Cardiac septum (tissue), 1 donor: ENCODE measurements around the gene CILP. TPM values are rescaled to one million over a fixed set of nuclear protein-coding genes. Genes with fewer than 3 reads are reported as not detected.
"Not testable (repeated sequence)": the region's sequence is repeated elsewhere in the genome, so short reads cannot be mapped to it uniquely, and the experiment has no call there.

Experiments used
- DNase-seq: peaks from one replicate; pipeline ENCODE4 v3.0.0-alpha.2; 2020; ENCODE audit warnings: low spot score
- intact Hi-C: fragments of 100-400 bp; cut with DNase I; formaldehyde crosslinking; loops from one replicate; pipeline ENCODE4 v1.14.0; 2022
- long read RNA-seq: library from polyadenylated mRNA; unstranded; transcript quantifications from one replicate; pipeline ENCODE4 v2.0.0, GENCODE V29; 2021
- total RNA-seq: library from RNA; stranded (reverse); fragmentation: NEBNext Ultra II Directional; extraction: Animal tissue kit (Norgen Biotek cat#: 25700); gene quantifications from one replicate; pipeline ENCODE4 v1.2.1, GENCODE V29; 2021
- donor health status: DM: no; HTN: no; CAD: no.

The CILP gene
- 24.0 TPM for total RNA-seq
- long read RNA-seq, full-length matches to known transcripts: 36 of 56 reads
- long read RNA-seq, partial matches to known transcripts: 5 of 56 reads
- long read RNA-seq, other reads (novel, unspliced or antisense): 15 of 56 reads

GRCh38 chr15:65210770-65211481, at the start of gene CILP:
Gene CILP (minus strand): TSS chr15:65211473. CDS start chr15:65209755, 1,718 bp downstream.
- intact Hi-C loops: no loop called here
- no peak for DNase-seq

DNA sequence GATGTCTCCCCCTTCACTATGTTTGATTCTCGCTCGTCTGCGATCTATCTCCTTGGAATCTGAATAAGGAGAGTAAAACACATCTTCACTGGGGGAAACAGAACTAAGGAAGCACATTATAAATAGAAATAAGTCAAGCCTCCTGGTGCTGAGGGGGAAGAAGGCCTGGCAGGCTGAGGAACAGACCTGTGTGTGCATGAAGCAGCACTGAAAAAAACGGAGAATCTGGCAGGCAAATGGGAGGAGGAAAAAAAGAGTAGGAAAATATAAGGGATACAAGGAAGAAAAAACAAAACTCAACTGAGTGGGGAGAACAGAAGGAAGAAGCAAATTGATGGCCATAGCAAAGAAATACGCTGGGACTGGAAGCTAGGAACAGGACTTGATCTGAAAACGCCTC, 49.7 kb upstream of the CILP start:
- intact Hi-C loops: no loop called here
- DNase-seq: no peak

- intact Hi-C loops: no loop called here
- no peak for DNase-seq
Observed at GRCh38 chr15:65259367-65259797, 48.1 kb upstream of the CILP start.

GRCh38 chr15:65258375-65259262, 47.3 kb upstream of the CILP start:
- intact Hi-C loops: no loop called here
- DNase-seq: no peak

DNA sequence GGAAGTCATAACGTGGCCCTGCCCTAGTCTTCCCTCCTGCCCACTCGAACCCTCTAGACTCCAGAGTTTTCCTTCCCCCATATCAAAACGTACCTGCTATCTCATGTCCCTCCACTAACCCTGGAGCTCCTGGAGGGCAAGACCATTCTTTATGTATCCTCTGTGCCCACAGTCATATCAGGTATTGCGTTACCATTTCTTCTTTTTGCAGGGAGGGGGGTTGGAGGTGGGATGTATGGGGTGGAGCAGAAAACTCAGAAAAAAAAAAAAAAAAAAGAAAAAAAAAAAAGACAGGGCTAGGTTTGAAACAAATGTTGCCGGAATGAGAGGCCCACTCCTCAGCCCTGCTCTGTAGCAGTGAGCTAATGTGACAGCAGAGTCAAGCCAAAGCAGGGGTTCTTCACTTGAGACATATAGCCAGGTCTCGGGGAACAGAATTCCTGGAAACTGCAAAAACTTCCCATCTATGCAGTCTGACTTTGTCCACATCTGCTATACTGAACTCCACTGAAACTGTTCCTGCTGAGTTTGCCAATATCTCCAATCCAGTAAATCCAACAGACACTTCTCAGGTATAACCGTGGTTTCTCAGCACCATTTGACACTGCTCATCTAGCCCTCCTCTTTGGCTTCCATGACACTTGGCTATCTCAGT, 44.3 kb upstream of the CILP start:
- no peak for DNase-seq
- intact Hi-C loops: no loop called here

GRCh38 chr15:65254758-65255157, 43.5 kb upstream of the CILP start:
- DNase-seq: no peak
- intact Hi-C loops: no loop called here

DNA sequence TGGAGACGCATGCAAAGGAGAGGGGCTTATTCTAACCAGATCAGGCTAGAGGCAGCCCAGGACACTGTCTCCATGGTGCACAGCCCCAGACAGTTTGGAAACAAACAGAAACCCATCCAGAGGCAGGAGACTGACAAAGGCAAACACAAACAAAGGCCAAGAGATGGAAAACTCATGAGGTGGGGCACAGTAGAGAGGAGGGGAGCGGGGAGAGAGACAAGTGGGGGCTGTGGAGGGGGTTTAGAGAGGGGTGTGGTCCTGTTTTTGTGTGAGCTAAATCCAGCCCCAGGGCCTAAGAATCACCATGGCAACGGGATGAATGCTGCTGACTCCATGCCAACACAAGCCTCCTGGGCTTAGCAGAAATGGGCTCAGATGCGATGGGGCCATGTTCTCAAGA, 43.1 kb upstream of the CILP start:
- DNase-seq: no peak
- intact Hi-C loops: no loop called here

GRCh38 chr15:65249641-65250040, 38.4 kb upstream of the CILP start:
- intact Hi-C loops: no loop called here
- DNase-seq: no peak

DNA sequence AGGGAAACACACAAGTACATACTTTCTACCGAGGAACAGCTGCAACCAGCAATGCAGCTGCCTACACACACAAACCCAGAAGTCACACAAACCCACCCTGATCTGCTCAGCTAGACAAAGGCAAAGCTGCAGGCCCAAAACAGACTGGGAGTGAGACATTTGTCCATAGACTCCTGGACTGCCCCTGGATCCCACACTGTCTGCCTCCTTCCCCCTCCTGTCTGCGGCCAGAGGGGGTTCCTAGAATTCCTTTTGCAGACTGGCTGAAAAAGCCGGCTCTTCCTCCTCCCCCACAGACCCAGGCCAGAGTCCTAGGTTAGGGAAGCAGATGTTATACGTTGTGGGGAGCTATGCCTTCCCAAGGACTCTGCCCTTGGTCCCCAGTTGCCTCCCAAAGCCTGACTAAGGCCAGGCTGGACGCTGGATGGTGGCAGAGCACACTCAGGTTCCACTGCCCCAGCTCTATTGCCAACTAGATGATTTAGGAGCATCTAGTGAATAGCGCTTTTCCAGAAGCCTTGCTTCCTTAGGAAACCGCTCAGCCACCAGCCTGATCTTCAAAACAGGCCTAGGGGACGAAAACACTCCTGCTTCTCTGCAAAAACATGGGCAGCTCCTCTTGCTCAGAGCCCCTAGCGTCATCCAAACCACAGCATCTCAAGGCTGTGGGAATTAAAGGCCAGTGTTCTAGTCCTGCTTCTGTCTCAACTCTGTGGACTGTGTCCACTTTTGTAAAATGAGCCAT, 37.4 kb upstream of the CILP start:
- DNase-seq: peak; percentile 36
- intact Hi-C loops: no loop called here

- intact Hi-C loops: no loop called here
Observed at GRCh38 chr15:65246939-65247338, 35.7 kb upstream of the CILP start.

DNA sequence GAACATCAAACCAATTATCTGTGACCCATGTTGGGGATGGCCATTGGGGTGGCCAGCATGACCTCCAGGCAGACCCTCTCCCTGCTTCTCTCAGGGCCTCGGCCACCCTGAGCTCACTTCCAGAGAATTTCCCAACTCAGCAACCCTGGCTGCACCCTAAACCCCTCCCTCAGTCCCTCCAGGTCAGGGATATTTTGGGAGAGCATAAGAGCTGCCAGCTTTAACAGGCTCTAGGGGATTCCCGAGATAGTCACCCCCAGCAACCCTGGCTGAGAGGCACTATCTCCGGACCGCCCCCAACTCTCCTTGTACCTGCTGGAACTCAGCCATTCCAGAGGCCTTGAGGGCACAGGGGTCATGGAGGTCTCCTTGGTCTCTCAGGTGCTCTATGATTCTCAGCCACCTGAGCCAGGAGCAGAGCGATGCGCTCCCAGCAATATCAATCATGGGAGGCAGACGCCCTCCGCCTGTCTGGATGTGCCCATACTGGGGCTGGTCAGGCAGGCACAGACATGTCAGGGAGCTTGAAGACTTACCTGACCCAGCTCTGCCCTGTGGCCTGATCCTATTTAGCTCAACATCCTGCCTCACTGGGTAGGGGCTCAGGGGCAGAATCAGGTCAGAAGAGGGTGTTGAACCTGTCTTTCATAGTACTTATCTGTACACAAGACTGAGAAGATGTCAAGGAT, 34.9 kb upstream of the CILP start:
- intact Hi-C loops: no loop called here
- DNase-seq: no peak

More at GRCh38 chr15:65246939-65247338, 35.7 kb upstream of the CILP start:
- DNase-seq: no peak

GRCh38 chr15:65245096-65245856, 34.0 kb upstream of the CILP start:
- peak; percentile 78 for DNase-seq
- intact Hi-C loops: no loop called here

GRCh38 chr15:65244638-65245037, 33.4 kb upstream of the CILP start:
- DNase-seq: no peak
- intact Hi-C loops: no loop called here

GRCh38 chr15:65236443-65236842, 25.2 kb upstream of the CILP start:
- DNase-seq, intact Hi-C loops: not testable (repeated sequence)

DNA sequence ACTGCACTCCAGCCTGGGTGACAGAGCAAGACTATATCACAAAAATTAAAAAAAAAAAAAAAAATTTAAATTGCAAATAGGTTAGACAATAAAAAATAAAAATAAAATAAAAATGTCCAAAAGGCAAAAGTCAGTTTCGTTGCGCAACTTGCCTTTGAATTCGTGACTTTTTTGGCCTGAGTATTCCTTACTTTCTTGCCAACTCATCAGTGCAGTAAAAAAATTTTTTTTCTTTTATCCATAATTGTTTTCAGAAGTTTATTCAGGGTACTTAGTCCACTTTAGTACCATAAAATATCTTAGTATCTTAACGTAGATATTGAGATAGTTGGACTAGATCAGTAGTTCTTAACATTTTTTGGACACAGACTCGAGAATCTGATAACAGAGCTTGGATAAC, 22.4 kb upstream of the CILP start:
- DNase-seq: no peak
- intact Hi-C loops: no loop called here

DNA sequence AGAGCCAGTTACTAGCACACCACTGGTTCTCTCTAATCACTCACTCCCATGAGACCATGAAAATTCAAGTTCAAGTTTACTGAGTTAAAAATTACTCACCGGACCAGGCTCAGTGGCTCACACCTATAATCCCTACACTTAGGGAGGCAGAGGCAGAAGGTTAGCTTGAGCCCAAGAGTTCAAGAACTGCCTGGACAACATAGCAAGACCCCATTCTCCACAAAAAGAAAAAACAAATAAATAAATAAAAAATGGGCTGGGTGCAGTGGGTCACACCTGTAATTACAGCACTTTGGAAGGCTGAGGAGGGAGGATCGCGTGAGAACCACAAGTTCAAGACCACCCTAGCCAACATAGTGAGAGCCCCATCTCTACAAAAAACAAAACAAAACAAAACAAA, 21.2 kb upstream of the CILP start:
- DNase-seq: no peak
- intact Hi-C loops: no loop called here

GRCh38 chr15:65231306-65231705, 20.0 kb upstream of the CILP start:
- no peak for DNase-seq
- intact Hi-C loops: no loop called here

GRCh38 chr15:65226901-65227300, 15.6 kb upstream of the CILP start:
- intact Hi-C loops, DNase-seq: not testable (repeated sequence)
